Neural cell (in vitro differentiated cells): ENCODE measurements around the gene WNK2. TPM values are rescaled to one million over a fixed set of nuclear protein-coding genes. Genes with fewer than 3 reads are reported as not detected.

Experiments used
- H2AFZ ChIP-seq: fragments of 200-600, 300-800 bp; sonication (generic), shearing (Covaris generic); 2 replicates; pipeline ENCODE4 v1.6.0; 2014; ENCODE audit warnings: low read depth, mild to moderate bottlenecking, antibody characterized with exemption, low read length, moderate library complexity
- H3F3A ChIP-seq: fragments of 200-600 bp; shearing (Covaris generic); 2 replicates; pipeline ENCODE4 v1.6.1; 2016; ENCODE audit warnings: mild to moderate bottlenecking, moderate library complexity, mixed read lengths, antibody characterized with exemption, low read length; ENCODE audit not compliant: insufficient read depth, poor library complexity, severe bottlenecking
- H3K27ac ChIP-seq: fragments of 200-600, 300-800 bp; sonication (generic), shearing (Covaris generic); 2 replicates; pipeline ENCODE4 v1.5.1; 2014; ENCODE audit warnings: mild to moderate bottlenecking, low read length, moderate library complexity
- H3K27me3 ChIP-seq: fragments of 300-800, 200-600 bp; sonication (generic), shearing (Covaris generic); 2 replicates; pipeline ENCODE4 v1.6.0; 2014; ENCODE audit warnings: mild to moderate bottlenecking, low read depth, low read length, moderate library complexity; ENCODE audit not compliant: insufficient read depth
- H3K36me3 ChIP-seq: fragments of 300-800, 200-600 bp; sonication (generic), shearing (Covaris generic); 2 replicates; pipeline ENCODE4 v1.5.1; 2014; ENCODE audit warnings: mild to moderate bottlenecking, antibody characterized with exemption, low read length, moderate library complexity; ENCODE audit not compliant: insufficient read depth
- H3K4me2 ChIP-seq: fragments of 300-800, 200-600 bp; sonication (generic), shearing (Covaris generic); 2 replicates; pipeline ENCODE4 v1.6.0; 2014; ENCODE audit warnings: mild to moderate bottlenecking, low read length
- H3K4me3 ChIP-seq: fragments of 300-800, 200-600 bp; sonication (generic), shearing (Covaris generic); 2 replicates; pipeline ENCODE4 v1.5.1; 2014; ENCODE audit warnings: mild to moderate bottlenecking, low read length, moderate library complexity
- H3K79me2 ChIP-seq: fragments of 200-600 bp; shearing (Covaris generic); replicated peaks from 2 replicates; pipeline ENCODE4 v1.6.0; 2014; ENCODE audit warnings: mild to moderate bottlenecking, low read length, moderate library complexity; ENCODE audit not compliant: insufficient read depth
- H3K9ac ChIP-seq: fragments of 300-800, 200-600 bp; sonication (generic), shearing (Covaris generic); 2 replicates; pipeline ENCODE4 v1.6.1; 2016; ENCODE audit warnings: mild to moderate bottlenecking, low read length, mixed read lengths
- H3K9me2 ChIP-seq: fragments of 200-600 bp; shearing (Covaris generic); 2 replicates; pipeline ENCODE4 v1.6.1; 2016; ENCODE audit warnings: mild to moderate bottlenecking, low read length, mixed read lengths; ENCODE audit not compliant: insufficient read depth
- H3K9me3 ChIP-seq: fragments of 200-600, 300-800 bp; sonication (generic), shearing (Covaris generic); 2 replicates; pipeline ENCODE4 v1.6.1; 2016; ENCODE audit warnings: mild to moderate bottlenecking, mixed run types, low read length, moderate library complexity, mixed read lengths
- H4K20me1 ChIP-seq: fragments of 200-600 bp; shearing (Covaris generic); 2 replicates; pipeline ENCODE4 v1.6.1; 2016; ENCODE audit warnings: mild to moderate bottlenecking, mixed run types; ENCODE audit not compliant: insufficient read depth
- CTCF ChIP-seq: fragments of 450-650 bp; IDR thresholded peaks from 2 replicates; pipeline ENCODE4 v1.5.1; 2014; ENCODE audit warnings: antibody characterized with exemption, mild to moderate bottlenecking, moderate library complexity; ENCODE audit not compliant: poor library complexity, severe bottlenecking
- EP300 ChIP-seq: fragments of 450-650 bp; conservative IDR thresholded peaks from 2 replicates; pipeline ENCODE4 v1.6.1; 2014; ENCODE audit warnings: antibody characterized with exemption, mild to moderate bottlenecking, moderate library complexity; ENCODE audit not compliant: poor library complexity, severe bottlenecking
- EZH2 ChIP-seq: fragments of 200-600, 300-800 bp; shearing (Covaris generic), sonication (generic); IDR thresholded peaks from 2 replicates; pipeline ENCODE4 v1.6.1; 2014; ENCODE audit warnings: antibody characterized with exemption, low read length, borderline replicate concordance, mild to moderate bottlenecking; ENCODE audit not compliant: insufficient read depth, poor library complexity, severe bottlenecking
- MXI1 ChIP-seq: fragments of 450-650 bp; conservative IDR thresholded peaks from 2 replicates; pipeline ENCODE4 v1.6.1; 2014; ENCODE audit warnings: antibody characterized with exemption, mild to moderate bottlenecking; ENCODE audit not compliant: poor library complexity, severe bottlenecking
- POLR2AphosphoS5 ChIP-seq: IDR thresholded peaks from 2 replicates; pipeline ENCODE4 v1.6.1; 2012
- RAD21 ChIP-seq: fragments of 450-650 bp; conservative IDR thresholded peaks from 2 replicates; pipeline ENCODE4 v1.6.1; 2014; ENCODE audit warnings: antibody characterized with exemption, mild to moderate bottlenecking, moderate library complexity
- REST ChIP-seq: IDR thresholded peaks from 2 replicates; pipeline ENCODE4 v1.6.1; 2012; ENCODE audit warnings: borderline replicate concordance
- SMC3 ChIP-seq: fragments of 450-650 bp; conservative IDR thresholded peaks from 2 replicates; pipeline ENCODE4 v1.6.1; 2014; ENCODE audit warnings: antibody characterized with exemption, mild to moderate bottlenecking, moderate library complexity; ENCODE audit not compliant: poor library complexity
- TAF1 ChIP-seq: IDR thresholded peaks from 2 replicates; pipeline ENCODE4 v1.6.1; 2012; ENCODE audit warnings: low read depth
- polyA plus RNA-seq: library from polyadenylated mRNA; depleted of rRNA; stranded (reverse); fragments of >200 nt; gene quantifications from 2 replicates; pipeline ENCODE4 v1.2.3, GENCODE V29; 2014

The WNK2 gene
- polyA plus RNA-seq, 1 donor from 2014 or later = 37.1 TPM

- Histone ChIP-seq H3K79me2 (no peaks in the 10 kb centered on the region), H4K20me1 (no peaks in the 10 kb centered on the region), H3K9ac (no peak overlapping the region), H3K27me3 (no peaks in the 10 kb centered on the region), H3F3A (no peaks in the 10 kb centered on the region), H3K4me3 (no peak overlapping the region), H3K4me2 (no peak overlapping the region), H3K9me3 (no peaks in the 10 kb centered on the region), H3K36me3 (no peaks in the 10 kb centered on the region), H2AFZ (no peak overlapping the region), H3K9me2 (no peaks in the 10 kb centered on the region), H3K27ac (no peak overlapping the region)
- TF ChIP-seq EP300 = no peak
- TF ChIP-seq SMC3 = no peak
- no peak for TF ChIP-seq POLR2AphosphoS5
- TF ChIP-seq CTCF = no peak
- no peak for TF ChIP-seq REST
- TF ChIP-seq EZH2 = no peak
- no peak for TF ChIP-seq MXI1
- TF ChIP-seq RAD21 = no peak
- TF ChIP-seq TAF1 = no peak
These were observed 145.8 kb downstream of the WNK2 start for GRCh38 chr9:93329629-93330280.

- no peaks in the 10 kb centered on the region for H3K79me2 ChIP-seq
- no peaks in the 10 kb centered on the region for H4K20me1 ChIP-seq
- H3K36me3 ChIP-seq = no peaks in the 10 kb centered on the region
- no peak overlapping the region for H3K4me2 ChIP-seq
- H3K27me3 ChIP-seq = no peaks in the 10 kb centered on the region
- TF ChIP-seq EZH2 (no peak), MXI1 (no peak), REST (no peak), POLR2AphosphoS5 (no peak), TAF1 (no peak), SMC3 (no peak), RAD21 (no peak)
- no peaks in the 10 kb centered on the region for H3K9me3 ChIP-seq
- no peak overlapping the region for H3K27ac ChIP-seq
- no peaks in the 10 kb centered on the region for H3F3A ChIP-seq
- no peak overlapping the region for H3K9ac ChIP-seq
- no peak overlapping the region for H2AFZ ChIP-seq
- H3K9me2 ChIP-seq = no peaks in the 10 kb centered on the region
- H3K4me3 ChIP-seq = no peak overlapping the region
These were observed 148.4 kb downstream of the WNK2 start for GRCh38 chr9:93332317-93332716.
